Liver (tissue), 3 donors: Measurements from ENCODE around the gene MCM7.

Source experiments
- CTCF ChIP-seq: fragments of 150-350 bp; IDR thresholded peaks from 2 replicates; pipeline ENCODE4 v1.5.1; 2017; ENCODE audit warnings: improper control_type of control experiment, low read depth, low read length; ENCODE audit not compliant: missing input control
- FOXA1 ChIP-seq: IDR thresholded peaks from 2 replicates; pipeline ENCODE4 v1.6.1; 2016; ENCODE audit warnings: antibody characterized with exemption
- FOXA2 ChIP-seq: IDR thresholded peaks from 2 replicates; pipeline ENCODE4 v1.6.1; 2016; ENCODE audit warnings: antibody characterized with exemption
- GABPA ChIP-seq, 2 donors: IDR thresholded peaks in 1 of 2; conservative IDR thresholded peaks in 1 of 2; 2 replicates each; pipeline ENCODE4 v1.6.1; 2016; ENCODE audit warnings: antibody characterized with exemption in 2 of 2, mild to moderate bottlenecking in 1 of 2, moderate library complexity in 1 of 2
- HNF4A ChIP-seq, 2 donors: conservative IDR thresholded peaks; 2 replicates each; pipeline ENCODE4 v1.6.1; 2016; ENCODE audit warnings: antibody characterized with exemption in 2 of 2, mild to moderate bottlenecking in 2 of 2
- JUND ChIP-seq, 2 donors: IDR thresholded peaks; 2 replicates each; pipeline ENCODE4 v1.6.1; 2016; ENCODE audit warnings: antibody characterized with exemption in 2 of 2
- MAX ChIP-seq: IDR thresholded peaks from 2 replicates; pipeline ENCODE4 v1.6.1; 2016; ENCODE audit warnings: antibody characterized with exemption
- REST ChIP-seq: IDR thresholded peaks from 2 replicates; pipeline ENCODE4 v1.6.1; 2016; ENCODE audit warnings: antibody characterized with exemption, mild to moderate bottlenecking
- TAF1 ChIP-seq: conservative IDR thresholded peaks from 2 replicates; pipeline ENCODE4 v1.6.1; 2016; ENCODE audit warnings: antibody characterized with exemption, mild to moderate bottlenecking
- ZBTB33 ChIP-seq: IDR thresholded peaks from 2 replicates; pipeline ENCODE4 v1.6.1; 2016; ENCODE audit warnings: antibody characterized with exemption
- donor health status: healthy.
- donor health status: healthy.

- TF ChIP-seq GABPA (IDR thresholded peaks at IDR 0.05 in 1 of 2, conservative IDR thresholded peaks at IDR 0.05 in 1 of 2), result no peak
- no peak for TF ChIP-seq CTCF
- TF ChIP-seq FOXA1, result no peak
- no peak for TF ChIP-seq MAX
- TF ChIP-seq ZBTB33, result no peak
- TF ChIP-seq JUND (IDR thresholded peaks at IDR 0.05), result no peak
- TF ChIP-seq HNF4A (conservative IDR thresholded peaks at IDR 0.05), result no peak
- no peak for TF ChIP-seq TAF1
- TF ChIP-seq REST, result no peak
- no peak for TF ChIP-seq FOXA2
Measured at GRCh38 chr7:100098913-100099312, 2.3 kb downstream of the MCM7 start.
